Measurements from ENCODE around the gene SLC17A2.

Gene SLC17A2

DNA sequence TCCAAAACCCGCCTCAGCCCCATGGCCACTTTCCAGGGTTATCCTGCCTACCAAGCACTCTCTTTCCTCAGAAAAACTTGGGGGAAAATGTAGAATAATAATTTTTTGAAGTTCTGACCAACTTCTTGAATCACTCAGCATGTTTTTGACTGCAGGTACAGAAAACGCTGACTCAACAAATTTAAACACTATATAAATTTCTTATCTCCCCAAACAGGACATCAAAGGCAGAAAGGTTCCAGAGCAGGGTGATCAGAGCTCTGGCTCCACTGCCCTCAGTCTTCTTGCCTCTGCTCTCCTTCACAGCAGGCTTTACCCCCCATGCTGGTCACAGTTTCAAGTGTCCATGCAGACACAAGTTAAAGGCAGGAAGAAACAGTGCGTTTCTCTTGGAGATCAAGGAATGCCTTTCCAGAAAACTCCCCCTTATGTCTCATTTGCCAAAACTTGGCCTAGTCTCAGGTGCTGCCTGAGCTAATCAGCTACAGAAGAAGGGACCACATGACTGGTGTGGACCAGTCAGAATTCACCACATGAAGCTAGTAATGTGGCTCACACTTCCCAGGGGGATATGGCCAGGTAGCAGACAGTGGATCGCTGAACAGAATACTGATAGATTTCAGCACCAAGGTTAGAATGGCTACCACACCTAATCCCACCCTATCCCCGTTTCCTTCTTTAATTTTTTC is 32.1 kb downstream of the SLC17A2 start:
- no peak for TF ChIP-seq CTCF (IDR thresholded peaks at IDR 0.05)

- TF ChIP-seq CTCF (IDR thresholded peaks at IDR 0.05) = no peak
Measured at GRCh38 chr6:25896252-25896651, 34.2 kb downstream of the SLC17A2 start.

GRCh38 chr6:25895771-25896170 is 34.7 kb downstream of the SLC17A2 start:
- TF ChIP-seq CTCF (IDR thresholded peaks at IDR 0.05) = no peak

- no peak for TF ChIP-seq CTCF (IDR thresholded peaks at IDR 0.05)
Measured at GRCh38 chr6:25893778-25894177, 36.7 kb downstream of the SLC17A2 start.

- no peak for TF ChIP-seq CTCF (IDR thresholded peaks at IDR 0.05)
Measured at GRCh38 chr6:25892877-25893276, 37.6 kb downstream of the SLC17A2 start.

DNA sequence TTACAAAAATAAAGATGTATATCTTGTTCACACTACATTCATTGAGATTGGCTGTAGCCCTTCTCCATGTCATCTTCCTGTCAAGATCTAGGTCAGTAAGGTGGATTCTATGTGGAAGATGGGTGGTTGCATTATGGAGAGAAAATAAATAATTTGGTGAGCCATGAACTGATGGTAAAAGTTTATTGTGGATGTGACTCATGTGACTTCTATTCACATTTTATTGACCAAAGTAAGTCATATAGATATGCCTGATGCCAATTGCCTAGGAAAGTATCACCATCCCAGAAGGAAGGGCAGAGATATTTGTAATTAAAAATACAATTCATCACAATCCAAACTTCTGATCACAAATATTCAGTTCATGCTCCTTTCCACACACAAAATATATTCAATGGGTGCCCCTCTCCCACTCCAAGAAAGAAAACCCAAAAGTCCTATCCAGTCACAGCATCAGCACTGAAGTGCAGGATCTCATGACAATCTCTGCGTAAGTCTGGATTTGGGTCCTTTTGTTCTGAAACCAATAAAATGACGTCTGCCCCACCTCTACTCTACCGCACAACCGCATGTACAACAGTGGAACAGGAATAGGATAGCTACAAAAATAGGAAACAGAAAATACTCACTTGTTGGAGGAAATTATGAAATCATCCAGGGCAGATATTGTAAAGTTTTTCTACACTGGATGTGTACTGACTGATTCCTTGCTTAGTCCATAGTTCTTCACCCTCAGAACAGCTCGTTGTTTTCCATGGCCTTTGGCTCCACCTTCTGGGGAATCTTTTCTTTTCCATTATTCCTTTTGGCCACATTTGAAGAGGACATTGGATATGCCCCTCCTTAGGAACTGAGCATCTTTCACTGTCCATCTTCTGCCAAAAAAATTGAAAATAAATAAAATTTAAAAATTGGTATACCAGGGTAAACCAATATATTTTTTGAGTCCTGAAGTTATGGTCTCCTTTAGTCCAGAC is 40.3 kb downstream of the SLC17A2 start:
- TF ChIP-seq CTCF (IDR thresholded peaks at IDR 0.05) = peak; percentile 62

DNA sequence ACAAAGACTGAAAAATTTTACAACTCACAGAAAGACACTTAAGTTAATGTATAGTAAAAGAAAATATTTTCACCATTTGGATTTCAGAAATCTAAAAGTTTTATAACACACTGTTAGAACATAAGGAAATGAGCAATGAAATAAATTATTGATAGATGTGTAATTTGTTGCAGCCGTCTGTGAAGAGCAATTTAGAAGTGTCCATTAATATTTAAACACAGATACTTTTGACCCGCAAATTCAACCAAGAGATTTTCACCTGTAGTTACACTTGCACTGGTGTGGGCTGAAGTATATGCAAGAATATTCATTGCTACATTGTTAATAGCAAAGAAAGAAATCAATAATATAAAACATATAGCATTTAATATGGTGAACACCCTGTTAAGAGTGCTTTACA is 41.9 kb downstream of the SLC17A2 start:
- TF ChIP-seq CTCF (IDR thresholded peaks at IDR 0.05) = no peak
